CD4-positive, alpha-beta T cell treated with Interleukin-6 for 4 hours (primary cell): ENCODE results near the gene GPR183.
A peak's percentile ranks its signal among the peaks of the same experiment; 100 is the strongest.

Source experiments
- DNase-seq: peaks from one replicate; pipeline ENCODE4 v3.0.0-alpha.2; 2020; ENCODE audit warnings: mixed read lengths

Gene GPR183

DNA sequence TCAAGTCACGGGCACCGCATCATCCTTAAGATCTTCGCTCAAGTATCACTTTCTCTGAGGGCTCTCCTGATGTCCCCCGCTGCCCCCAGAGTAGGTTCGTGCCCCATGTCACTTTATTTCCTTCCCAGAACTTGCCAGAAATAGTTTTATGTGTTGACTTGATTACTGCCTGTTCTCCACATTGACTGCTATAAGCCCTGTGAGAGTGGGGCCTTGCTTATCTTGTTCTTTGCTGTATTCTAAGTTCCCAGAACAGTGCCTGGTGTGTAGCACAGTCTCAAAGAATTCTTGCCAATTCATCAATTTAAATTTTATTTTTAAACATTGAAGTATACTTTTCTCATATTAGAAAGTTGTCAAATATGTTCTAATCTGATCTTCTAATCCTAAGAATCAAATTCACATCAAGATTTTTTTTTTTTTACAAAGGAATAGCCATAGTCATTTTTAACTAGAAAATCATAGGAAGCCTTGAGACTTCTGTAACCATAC lies 32.1 kb upstream of the GPR183 start:
- no peak for DNase-seq

DNA sequence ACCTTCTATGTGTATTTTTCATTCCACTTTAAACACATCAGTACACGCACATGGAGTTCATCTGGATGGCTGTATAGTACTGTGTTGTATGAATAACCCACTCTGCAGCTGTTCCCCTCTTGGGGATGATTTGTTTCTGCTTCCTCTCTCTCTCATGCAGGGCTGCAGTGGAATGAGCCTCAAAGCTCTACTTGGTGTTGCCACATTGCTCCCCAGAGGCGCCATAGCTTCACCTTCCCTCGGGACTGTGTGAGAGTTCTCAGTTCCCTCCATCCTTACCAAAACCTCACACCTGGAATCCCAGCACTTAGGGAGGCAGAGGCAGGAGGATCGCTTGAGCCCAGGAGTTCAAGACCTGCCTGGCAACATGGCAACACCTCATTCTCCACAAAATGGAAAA lies 28.4 kb upstream of the GPR183 start:
- no peak for DNase-seq

GRCh38 chr13:99335087-99335486 lies 27.9 kb upstream of the GPR183 start:
- DNase-seq: no peak

- no peak for DNase-seq
Measured at GRCh38 chr13:99334221-99334620, 27.0 kb upstream of the GPR183 start.

DNA sequence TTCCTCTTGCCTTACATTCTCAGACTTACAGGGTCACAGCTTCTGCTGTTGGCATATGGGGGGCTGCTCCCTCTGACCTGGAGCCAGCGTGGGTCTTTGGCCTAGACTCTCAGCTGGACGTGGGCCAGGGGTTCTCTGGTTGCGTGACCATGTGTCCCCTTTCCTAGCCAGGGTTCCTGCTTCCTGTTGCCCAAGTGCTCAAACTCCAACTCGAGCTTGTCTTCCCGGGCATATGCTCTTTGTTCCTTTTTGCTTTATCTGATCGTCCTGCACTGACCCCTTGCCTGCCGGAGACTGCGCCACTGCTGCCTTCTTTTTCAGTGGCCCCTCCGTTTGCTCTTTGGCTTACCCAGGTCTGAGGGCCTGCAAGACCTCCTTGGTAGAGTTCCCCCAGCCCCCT lies 25.3 kb upstream of the GPR183 start:
- no peak for DNase-seq

DNA sequence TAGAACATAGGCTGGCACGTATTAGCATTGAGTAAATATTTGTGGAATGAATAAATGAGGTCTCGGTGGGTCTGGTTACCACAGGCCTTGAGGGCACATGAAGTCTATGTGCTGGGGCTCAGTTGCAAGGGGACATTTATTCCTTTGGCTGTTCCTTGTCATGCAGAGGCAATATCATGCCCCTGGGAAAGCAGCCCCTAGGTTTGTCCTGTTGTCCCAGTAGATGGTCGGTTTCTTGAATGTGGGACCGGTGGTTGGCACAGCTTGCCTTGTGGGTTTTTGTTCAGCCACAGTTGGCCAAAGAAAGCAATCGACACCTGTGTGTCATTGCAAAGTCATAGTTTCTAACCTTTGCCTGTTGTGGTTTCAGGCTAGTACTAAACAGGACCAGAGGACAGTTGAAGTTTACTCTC lies 24.7 kb upstream of the GPR183 start:
- DNase-seq: no peak

DNA sequence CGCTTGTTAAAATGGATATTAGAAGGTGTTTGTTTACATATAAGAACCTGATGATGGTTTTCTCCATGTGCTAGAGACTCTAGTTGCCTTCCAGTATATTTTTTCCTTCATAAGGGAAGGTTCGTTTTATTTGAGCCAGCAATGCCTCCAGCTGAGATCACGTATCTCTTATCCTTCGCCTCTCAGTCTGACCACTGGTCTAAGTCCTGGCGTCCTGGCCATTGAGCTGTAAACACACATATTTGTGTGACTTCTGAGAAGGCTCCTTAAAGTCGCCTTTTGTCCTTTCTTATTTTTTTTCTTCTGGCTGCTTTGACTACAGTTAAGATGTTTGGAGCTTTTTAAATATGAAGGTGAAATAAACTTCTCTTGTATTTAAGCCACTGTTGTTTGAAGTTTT lies 23.7 kb upstream of the GPR183 start:
- no peak for DNase-seq

DNA sequence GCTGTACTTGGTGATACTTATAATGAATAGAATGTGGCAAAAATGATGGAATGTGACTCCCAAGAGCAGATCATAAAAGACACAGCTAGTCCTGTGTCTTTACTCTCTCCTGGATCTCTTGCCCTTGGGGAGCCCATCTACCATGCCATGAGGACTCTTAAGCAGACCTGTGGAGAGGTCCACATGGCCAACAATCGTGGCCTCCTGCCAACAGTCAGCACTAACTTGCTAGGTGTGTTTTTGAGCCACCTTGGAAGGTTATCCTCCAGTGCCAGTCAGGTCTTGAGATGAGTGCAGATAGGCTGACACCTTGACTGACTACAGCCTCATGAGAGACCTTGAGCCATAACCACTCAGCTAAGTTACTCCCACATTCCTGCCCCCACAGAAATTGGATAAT lies 22.3 kb upstream of the GPR183 start:
- DNase-seq: no peak

DNA sequence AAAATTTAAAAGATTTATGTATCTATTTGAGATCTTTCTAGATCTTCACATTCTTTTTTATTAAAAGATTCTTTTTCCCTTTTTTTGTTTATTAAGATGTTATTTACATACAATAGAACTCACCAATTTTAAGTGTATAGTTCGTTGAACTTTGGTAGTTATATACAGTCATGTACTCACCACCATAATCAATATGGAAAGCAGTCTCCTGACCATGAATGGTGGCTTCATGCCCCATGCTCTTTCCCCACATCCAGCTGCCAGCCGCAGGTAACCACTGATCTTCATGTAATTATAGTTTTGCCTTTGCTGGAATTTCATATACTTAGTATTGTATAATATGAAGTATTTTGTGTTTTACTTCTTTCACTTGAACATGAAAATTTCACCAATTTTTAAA lies 20.6 kb upstream of the GPR183 start:
- no peak for DNase-seq

DNA sequence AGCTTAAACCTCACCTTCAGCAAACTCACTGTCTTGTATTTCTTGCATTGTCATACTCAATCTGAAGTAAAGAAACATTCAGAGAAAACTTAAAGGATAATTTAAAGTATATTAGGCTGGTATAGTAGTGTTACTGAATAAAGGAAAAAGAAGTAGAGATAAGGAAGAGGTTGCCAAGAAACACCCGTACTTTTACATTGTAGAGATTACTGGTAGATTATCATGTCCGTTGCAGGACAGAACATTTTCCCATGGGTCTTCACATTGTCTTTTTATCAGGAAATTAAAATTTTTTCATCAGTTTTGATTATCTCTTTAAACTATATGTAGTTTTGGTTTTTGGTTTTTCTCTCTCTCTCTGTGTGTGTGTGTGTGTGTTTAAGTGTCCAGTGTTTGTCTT lies 19.9 kb upstream of the GPR183 start:
- no peak for DNase-seq

- no peak for DNase-seq
Measured at GRCh38 chr13:99326012-99326411, 18.8 kb upstream of the GPR183 start.

DNA sequence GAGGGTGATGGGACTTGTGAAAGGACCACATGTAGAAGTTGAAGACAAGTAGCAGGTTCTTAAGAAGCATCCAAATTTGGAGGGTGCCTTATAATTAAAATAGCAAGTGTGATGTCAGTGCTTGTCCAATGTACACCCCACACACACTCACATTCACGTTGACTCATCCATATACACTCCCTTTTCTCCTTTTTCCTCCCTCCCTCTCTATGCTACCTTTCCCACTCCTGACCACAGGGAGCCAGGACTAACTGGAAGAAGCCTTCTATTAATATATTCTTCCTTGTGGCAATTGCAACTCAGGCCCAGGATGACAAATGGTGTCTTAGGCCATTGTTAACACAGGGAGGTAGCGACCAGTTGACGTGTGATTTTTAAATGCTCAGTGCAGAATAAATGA lies 16.3 kb upstream of the GPR183 start:
- no peak for DNase-seq

DNA sequence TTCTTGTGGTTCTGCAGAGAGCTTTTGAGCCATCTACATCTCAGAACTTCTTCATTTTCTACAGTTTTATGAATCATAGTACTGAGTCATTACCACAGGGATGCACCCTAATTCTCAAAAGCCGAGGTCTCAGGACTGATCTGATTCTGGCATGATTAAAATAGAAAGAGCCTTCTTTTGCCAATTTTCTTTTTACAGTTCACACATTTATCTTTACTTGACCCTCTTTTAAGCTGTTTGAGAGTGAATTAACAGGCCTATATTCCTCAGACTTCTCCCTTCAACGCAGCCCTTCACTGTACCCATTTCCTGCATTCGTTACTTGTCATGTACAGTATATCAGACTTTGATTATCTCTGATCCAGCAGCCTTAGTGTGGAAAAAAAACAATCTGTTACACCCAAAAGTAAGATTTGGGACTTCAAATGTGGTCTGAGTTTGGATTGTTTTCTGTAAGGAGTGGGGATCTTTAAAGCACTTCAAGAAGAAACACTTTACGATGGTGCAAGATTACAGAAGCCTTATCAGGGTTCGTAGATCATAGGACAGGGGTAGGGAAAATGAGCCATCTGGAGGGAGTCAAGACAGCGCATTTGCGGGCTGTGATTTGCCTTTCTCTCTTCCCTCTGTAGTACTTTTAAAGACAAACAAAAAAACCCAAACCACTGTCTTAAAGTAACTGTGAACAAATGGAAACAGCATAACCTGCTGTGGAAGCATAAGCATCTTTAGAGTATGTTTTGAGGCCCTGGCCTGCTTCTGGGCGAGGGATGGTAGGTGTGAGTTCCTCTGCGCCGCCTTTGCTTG lies 15.3 kb upstream of the GPR183 start:
- DNase-seq: peak; percentile 53

DNA sequence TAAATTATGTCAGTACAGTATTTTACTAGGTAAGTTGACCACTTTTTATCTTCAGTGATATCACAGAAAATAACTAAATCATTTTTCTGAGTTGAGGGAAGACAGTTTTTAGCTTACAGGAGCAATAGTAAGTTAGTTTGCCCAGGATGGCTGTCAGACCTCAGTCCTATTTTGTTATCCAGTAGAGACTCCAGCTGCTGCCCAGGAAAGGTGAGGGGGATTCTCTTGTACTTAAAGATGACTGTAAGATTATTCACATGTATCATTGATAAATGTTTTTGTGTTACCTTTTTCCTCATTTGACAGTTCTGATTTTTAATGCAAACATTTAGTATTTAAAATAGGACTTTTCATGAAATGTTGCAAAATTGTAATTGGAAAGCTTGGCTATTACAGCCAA lies 14.5 kb upstream of the GPR183 start:
- no peak for DNase-seq

- peak; percentile 49 for DNase-seq
Measured at GRCh38 chr13:99320693-99321481, 13.7 kb upstream of the GPR183 start.

- DNase-seq: no peak
Measured at GRCh38 chr13:99316657-99317256, 9.6 kb upstream of the GPR183 start.

DNA sequence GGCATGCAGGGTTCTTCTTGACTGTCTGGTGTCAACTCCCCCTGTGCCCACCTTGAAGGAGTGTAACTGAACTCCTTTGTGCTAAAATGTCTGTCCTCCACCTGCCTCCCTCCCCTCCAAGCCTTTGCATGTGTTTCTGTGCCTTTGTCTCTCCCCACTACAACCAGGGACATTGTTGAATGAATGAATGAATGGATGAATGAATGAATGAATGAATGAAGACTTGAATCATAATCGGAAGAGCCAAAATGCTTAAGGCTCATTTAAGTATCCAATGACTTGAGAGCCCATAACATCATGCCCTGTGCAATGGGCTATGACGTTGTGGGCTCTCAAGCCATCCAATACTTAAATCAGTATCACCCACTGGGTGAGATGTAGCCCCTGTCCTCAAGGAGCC lies 9.0 kb upstream of the GPR183 start:
- DNase-seq: no peak

GRCh38 chr13:99315186-99315585 lies 8.0 kb upstream of the GPR183 start:
- no peak for DNase-seq

DNA sequence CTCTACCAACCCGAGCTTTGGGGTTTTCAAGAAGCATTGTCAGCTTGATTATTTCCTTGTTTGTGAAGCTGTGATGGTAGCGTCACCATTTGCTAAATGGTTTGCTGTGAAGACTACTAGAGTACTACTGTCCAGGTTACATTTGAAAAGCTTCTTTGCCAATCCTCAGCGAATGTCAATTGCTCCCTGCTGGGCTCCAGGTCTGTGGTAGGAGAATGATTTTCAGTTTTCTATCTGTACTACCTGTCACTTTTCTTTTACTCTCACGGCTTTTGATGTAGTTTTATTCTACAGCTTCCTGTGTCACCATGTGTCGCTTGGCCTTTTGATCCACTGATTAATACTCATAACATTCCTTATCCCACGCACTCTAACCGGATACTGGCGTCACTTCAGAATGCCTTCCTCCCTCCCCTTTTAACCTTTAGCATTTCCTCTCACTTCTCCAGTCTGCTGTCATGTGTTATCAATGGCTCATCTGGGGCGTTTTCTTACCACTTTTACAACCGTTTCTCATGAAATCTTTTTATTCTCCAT lies 7.5 kb upstream of the GPR183 start:
- DNase-seq: peak; percentile 65

DNA sequence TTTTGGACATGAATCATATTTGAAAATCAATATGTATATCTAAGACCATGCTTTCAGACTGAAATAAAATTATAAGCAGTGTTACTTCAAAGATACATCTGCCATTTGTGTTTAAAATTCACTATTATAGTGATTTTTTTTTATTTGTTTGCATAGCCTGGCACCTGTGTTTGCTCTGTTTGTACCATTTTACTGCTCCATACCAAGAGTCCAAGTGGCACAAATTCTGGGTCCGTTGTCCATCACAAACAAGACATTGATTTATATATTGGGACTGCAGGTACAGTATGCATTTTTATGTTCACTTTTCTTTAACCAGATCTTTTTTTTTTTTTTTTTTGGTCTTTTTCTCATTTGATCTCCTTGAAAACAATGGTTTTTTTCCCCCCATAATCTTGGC lies 6.7 kb upstream of the GPR183 start:
- no peak for DNase-seq

GRCh38 chr13:99313501-99313900 lies 6.3 kb upstream of the GPR183 start:
- no peak for DNase-seq

- no peak for DNase-seq
Measured at GRCh38 chr13:99312493-99312883, 5.3 kb upstream of the GPR183 start.

DNA sequence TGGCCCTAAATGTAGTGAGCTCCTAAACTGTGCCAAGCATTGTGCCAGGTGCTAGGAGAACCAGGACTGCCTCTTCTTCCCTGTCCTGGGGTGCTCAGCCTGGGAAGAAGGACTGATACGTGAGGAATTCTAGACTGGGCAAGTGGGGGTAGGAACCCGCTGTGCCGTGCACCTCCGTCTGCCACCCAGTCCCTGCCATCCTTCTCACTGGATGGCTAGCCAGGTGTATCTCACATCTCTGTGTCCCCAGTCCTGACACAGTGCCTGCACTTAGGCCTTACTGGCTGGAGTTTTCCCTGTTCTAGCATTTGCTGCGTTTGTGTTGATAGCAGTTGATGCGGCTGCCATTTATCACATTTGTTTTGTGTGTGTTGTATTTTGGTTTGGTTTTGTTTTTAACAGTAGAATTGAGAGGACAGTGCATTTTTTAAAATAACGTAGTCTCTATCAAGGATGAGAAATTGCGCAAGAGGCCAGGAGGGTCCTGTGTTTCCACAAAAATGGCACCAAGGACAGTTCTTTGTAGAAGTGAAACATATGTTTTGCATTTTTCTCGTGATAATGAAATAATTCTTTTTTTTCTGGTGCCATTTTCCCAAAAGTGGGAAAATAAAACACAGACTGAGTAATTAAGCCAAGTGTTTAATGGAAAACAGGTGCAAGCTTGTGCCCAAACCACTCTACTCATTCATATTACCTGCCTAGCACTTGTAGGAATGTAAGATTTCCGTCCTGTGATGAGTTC lies 4.7 kb upstream of the GPR183 start:
- no peak for DNase-seq
